DMS53 treated with DMSO at 0.1 percent for 48 hours (cell line): ENCODE measurements around the gene HBE1.
"Not testable (repeated sequence)": the region's sequence is repeated elsewhere in the genome, so short reads cannot be mapped to it uniquely, and the experiment has no call there.

Experiments
- DNase-seq: peaks from one replicate; lab custom pipeline; 2025; ENCODE audit not compliant: unreplicated experiment; lab: John Stamatoyannopoulos, UW

HBE1 gene

DNA sequence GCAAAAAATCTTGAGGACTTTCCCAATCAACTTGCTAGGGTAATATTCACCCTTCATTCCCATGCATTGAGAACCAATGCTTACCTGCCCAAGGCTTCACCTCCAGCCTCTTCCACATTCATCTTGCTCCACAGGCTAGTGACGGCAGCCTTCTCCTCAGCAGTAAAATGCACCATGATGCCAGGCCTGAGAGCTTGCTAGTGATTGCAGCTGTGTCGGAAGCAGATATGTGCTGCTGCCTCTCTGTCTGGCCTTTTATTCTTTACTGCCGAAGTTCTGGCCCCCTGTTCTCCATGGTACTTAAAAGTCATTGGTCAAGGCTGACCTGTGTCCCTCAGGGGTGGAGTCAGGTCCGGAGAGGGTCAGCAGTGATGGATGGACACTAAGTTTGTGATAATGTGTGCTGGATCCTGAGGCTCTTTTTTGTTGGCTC, at the start of gene HBE1:
Gene HBE1, minus strand, starts transcription at position 231 of the 433 bp plus-strand sequence. Its CDS starts 55 bp downstream, at position 176.
- no peak for DNase-seq

DNA sequence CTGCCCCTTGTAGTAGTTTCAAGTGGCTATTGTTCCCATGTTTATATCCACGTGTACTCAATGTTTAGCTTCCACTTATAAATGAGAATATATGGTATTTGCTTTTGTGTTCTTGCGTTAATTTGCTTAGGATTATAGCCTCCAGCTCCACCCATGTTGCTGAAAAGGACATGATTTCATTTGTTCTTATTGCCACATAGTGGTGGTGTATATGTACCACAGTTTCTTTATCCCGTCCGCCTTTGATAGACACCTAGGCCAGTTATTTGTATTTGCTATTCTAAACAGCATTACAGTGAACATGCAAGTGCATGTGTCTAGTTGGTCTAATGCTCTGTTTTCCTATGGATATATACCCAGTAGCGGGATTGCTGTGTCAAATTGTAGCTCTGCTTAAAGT, 47.5 kb upstream of the HBE1 start:
- DNase-seq = no peak

DNA sequence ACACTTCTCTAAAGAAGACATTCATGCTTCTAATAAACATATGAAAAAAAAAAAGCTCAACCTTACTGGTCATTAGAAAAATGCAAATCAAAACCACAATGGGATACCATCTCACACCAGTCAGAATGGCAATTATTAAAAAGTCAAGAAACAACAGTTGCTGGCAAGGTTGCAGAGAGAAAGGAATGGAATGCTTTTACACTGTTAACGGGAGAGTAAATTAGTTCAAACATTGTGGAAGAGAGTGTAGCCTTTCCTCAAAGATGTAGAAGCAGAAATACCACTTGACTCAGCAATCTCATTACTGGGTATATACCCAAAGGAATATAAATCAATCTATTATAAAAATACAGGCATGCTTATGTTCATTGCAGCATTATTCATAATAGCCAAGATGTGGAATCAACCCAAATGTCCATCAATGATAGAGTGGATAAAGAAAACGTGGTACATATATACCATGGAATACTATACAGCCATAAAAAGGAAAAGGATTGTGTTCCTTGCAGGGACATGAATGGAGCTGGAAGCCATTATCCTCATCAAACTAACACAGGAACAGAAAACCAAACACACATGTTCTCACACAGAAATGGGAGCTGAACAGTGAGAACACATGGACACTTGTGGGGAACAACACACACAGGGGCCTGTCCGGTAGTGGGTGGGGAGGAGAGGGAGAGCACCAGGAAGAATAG, 43.7 kb upstream of the HBE1 start:
- not testable (repeated sequence) for DNase-seq

DNA sequence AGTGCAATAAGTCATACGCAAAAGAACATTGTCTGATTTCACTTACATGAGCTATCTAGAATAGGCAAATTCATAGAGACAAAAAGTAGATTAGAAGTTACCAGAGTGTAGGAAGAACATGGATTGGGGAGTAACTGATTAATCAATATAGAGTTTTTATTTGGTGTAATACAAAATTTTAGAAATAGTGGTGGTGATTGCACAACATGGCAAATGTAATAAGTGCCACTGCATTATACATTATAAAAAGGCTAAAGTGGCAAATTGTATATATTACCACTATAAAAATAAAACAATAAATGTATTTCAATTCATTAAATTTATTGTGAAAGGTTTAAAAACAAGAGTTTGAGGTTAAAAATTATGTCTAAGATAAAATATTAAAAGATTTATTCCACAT, 40.7 kb upstream of the HBE1 start:
- DNase-seq = no peak

DNA sequence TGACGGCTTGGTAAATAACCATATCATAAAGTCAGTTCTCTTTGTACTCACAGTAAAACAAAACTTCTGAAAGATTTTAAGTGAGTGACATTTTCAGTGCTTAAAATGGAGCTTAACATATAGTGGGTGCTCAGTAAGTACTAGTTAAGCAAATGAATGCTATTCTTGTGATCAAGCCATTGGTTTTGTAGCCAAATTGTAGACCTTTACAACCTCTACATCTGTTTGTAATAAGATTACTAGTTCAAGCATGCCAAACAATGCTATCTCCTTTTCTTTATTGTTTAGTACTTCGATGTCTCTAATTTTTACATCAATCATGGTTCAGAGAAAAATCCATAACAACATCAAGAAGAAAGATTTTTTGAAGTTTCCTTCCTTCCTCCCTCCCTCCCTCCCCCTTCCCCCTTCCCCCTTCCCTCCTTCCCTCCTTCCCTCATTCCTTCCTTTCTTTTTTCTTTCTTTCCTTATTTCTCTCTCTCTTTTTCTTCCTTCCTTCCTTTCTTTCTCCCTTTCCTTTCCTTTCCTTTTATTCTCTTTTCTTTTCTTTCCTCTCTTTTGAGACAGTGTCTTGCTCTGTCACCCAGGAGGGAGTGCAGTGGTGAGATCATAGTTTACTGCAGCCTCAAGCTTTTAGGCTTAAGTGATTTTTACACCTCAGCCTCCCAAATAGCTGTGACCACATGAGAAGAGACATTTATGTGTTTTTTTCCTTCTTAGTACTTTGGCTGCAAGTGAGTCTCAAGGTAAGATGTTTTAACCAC, 37.7 kb upstream of the HBE1 start:
- no peak for DNase-seq

DNA sequence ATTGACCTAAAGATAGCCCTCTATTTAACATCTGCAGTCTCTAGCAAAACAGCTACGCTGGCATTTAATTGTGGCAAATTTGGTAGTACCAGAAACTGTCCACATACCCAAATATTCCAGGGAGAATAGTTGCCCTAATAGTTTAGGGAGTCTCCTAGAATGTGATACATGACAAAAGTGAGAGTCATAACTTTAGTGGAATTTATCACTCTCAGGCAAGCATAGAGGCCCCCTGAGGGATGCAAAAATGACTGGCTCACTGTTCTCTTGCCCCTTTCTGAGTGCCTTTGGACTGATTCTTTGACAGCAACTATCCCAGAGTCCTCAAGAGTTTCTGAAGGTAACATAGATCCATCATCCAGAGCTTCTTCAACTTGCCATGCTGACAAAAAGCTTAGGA, 34.3 kb upstream of the HBE1 start:
- no peak for DNase-seq

DNA sequence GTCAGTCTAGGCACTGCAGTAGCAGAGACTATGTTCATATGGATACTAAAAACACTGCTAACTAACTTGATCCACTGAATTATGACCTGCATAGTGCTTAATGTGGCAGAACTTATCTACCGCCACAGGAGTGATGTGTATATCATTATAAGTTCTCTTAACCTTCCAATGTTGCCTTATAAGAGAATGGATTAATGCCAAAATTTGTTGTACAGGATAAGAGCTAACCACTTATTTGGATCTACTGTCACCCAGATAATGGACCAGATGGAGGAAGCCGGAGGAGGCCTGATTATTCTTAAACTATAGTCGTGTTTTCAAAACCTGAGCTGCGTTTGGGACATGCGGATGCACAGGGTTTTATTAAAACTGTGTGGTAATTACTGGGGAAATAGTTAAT, 33.9 kb upstream of the HBE1 start:
- DNase-seq = no peak

DNA sequence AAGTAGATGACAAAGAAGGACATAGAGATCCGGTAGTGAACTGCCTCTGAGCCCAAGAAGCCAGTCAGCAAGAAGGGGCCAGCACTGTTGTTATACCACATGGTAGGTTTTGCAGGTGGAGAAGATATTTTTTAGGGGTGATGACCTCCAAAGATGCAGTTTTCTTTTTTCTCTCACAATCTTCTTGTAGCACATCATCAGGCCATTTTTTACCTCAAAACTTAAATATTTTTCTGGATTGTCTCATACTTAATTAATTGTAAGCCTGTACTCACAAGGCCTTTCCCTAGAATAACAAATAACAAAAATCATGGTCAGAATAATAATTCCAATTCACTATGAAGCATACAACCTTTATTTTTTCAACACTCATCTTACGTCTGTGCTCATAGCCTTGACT, 32.1 kb upstream of the HBE1 start, which contains the start of gene OR51B4:
Gene OR51B4, minus strand, starts transcription at position 101 of the 400 bp plus-strand sequence. Its CDS starts 0 bp downstream, at position 101.
- no peak for DNase-seq

DNA sequence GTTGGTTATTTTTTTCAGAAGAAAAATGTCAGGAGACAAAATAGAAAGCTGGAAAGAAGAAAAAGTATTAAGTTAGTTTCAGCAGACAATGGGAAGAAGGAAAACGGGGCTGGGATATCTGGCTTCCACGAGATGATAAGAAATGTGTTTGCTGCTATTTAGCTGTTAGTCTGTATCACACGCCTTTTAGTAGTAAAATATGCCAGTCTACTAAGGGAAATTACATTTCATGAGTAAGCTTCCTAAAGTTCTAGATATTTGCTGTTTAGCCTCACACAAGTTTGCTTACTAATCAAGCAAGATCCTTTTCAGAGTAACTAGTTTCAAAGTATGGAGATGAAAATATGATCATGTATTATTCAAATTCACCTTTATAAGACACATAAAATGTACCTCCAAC, 30.5 kb upstream of the HBE1 start:
- DNase-seq = no peak

DNA sequence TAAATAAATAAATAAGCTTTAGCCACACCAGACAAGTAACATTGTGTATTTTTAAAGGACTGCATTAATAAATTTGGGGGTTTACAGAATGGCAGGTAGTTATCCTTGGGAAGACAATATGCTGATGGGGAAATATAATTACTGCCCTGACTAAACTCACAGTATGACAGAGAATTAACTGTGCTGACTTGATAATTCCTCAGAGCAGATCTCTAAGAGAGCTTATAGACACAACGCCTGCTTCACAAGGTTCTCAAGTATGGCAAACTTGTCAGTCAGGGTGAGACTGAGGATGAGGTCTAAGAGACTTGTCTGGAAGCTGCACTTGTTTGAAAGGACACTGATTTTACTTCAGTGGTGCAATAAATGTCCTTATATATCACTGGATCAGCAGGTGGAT, 28.7 kb upstream of the HBE1 start:
- DNase-seq = no peak

DNA sequence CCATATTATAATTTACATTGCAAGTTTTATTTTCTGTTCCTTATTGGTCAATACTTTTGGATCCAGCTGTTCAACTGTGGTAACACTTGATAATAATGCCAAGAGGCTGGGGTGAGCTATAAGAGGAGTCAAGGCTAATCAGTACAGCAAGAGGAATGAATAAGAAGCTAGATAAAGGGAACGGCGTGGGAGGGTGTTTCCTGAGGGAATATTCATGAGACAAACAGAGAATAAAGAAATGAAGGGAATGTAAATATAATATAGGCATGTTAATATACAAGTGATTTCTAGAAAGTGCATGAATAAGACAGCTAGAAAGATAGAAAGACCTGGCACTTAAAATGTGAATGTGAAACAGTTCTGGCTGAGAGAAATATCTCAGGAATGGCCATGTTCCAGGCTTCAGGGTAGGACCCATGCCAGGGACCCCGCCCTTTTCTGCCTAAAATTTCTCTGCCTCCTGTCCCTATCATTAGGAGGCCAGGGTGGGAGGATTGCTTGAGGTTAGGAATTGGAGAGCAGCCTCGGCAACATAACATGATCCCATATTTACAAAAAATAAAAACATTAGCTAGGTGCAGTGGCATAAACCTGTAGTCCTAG, 28.1 kb upstream of the HBE1 start:
- no peak for DNase-seq

DNA sequence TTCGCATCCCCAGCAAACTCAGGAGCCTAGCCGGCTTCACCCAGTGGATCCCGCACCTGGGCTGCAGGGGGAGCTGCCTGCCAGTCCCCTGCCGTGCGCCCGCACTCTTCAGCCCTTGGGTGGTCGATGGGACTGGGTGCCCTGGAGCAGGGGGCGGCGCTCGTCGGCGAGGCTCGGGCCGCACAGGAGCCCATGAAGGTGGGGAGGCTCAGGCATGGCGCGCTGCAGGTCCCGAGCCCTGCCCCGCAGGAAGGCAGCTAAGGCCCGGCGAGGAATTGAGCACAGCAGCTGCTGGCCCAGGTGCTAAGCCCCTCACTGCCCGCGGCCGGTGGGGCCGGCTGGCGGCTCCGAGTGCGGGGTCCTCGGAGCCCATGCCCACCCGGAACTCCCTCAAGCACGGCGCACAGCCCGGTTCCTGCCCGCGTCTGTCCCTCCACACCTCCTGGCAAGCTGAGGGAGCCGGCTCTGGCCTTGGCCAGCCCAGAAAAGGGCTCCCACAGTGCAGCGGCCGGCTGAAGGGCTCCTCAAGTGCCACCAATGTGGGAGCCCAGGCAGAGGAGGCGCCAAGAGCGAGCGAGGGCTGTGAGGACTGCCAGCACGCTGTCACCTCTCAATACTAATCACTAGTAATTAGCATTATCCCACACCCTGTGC, 24.7 kb upstream of the HBE1 start:
- DNase-seq = not testable (repeated sequence)

DNA sequence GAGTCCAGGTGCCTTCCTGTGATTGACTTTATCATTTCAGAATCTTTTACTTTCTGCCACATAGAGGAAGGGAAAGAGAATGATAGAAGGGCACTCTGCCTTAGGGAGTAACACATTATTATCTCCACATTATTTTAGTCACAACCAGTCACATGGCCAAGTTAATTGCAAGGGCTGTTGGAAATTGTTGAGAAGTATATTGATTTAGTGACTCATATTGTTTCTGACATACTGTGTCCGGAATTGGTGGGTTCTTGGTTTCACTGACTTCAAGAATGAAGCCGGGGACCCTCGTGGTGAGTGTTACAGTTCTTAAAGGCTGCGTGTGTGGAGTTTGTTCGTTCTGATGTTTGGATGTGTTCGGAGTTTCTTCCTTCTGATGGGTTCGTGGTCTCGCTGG, 23.3 kb upstream of the HBE1 start:
- DNase-seq = no peak

DNA sequence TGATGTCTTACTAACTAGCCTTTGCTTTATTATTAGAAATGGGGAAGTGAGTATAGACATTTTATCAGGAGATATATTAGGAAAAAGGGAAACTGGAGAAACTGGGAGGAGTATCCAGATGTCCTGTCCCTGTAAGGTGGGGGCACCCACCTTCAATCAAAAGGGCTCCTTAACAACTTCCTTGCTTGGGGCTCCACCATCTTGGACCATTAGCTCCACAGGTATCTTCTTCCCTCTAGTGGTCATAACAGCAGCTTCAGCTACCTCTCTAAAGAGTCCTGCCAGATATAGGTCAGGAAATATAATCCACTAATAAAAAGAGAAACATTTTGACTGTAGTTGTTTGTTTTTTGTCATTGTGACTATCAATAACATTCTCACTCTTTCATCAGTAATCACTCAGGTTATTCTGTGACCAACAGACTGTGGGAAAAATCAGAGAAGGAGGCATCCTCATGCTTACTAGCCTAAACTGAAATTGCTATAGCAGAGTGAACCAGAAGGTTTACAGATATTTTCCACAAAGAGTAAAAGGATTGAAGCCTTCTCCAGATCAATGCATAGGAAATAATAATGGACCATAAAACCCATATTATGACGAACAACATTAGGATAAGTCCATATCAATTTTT, 21.6 kb upstream of the HBE1 start:
- peak; percentile 40 for DNase-seq

DNA sequence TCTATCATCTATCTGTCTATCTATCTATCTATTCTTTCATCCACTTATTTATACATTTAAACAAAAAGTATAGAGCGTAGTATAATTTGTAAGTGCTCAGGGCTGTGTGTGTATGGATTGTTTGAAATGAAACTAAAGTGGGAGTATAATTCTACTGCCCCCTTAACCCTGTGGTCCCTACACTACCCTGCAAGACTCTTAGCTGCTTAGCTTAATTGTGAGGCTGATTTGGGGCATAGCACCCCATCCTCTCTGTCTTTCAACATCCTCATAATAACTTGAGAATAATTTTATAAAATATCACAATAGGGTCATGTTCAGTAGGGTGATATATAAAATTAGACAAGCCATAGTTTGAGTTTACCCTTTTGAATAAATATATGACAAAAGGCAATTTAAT, 20.4 kb upstream of the HBE1 start:
- DNase-seq = no peak

DNA sequence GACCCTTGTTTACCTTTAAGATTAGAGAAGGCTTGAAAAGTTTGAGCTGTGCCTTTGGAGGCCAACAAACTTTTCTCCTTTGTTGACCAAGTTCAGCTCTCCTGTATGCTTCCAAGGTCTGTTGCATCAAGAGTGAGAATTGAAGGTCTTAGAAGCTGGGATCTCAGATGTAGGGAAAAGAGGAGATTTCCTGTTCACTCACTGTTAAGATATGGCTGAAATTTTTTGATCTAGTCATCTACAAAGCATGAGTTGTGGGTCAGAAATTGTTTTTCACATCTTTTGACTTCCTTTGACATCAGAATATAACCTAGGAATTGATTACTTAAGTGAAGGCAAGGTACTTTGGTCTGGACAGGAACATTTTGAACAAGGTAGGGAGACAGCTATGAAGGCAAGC, 20.0 kb upstream of the HBE1 start:
- no peak for DNase-seq

DNA sequence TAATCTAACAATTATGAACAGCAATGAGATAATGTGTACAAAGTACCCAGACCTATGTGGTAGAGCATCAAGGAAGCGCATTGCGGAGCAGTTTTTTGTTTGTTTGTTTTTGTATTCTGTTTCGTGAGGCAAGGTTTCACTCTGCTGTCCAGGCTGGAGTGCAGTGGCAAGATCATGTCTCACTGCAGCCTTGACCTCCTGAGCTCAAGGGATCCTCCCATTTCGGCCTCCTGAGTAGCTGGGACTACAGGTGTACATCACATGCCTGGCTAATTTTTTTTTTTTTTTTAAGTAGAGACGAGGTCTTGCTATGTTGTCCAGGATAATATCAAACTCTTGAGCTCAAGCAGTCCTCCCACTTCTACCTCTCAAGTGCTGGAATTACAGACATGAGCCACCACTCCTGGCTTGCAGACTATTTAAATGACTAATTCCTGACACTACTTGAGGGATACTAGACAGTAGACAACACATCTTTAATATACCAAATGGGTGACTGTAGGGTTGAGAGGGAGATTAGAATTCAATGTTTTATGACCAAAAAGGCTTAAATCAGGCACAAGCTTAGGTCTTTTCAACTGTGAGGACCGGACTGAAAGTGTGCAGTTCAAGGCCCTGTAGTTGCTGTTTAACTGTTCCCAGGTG, 19.3 kb upstream of the HBE1 start:
- no peak for DNase-seq

DNA sequence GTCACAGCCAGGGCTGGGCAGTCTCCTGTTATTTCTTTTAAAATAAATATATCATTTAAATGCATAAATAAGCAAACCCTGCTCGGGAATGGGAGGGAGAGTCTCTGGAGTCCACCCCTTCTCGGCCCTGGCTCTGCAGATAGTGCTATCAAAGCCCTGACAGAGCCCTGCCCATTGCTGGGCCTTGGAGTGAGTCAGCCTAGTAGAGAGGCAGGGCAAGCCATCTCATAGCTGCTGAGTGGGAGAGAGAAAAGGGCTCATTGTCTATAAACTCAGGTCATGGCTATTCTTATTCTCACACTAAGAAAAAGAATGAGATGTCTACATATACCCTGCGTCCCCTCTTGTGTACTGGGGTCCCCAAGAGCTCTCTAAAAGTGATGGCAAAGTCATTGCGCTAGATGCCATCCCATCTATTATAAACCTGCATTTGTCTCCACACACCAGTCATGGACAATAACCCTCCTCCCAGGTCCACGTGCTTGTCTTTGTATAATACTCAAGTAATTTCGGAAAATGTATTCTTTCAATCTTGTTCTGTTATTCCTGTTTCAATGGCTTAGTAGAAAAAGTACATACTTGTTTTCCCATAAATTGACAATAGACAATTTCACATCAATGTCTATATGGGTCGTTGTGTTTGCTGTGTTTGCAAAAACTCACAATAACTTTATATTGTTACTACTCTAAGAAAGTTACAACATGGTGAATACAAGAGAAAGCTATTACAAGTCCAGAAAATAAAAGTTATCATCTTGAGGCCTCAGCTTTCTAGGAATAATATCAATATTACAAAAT, 18.6 kb upstream of the HBE1 start:
- no peak for DNase-seq

DNA sequence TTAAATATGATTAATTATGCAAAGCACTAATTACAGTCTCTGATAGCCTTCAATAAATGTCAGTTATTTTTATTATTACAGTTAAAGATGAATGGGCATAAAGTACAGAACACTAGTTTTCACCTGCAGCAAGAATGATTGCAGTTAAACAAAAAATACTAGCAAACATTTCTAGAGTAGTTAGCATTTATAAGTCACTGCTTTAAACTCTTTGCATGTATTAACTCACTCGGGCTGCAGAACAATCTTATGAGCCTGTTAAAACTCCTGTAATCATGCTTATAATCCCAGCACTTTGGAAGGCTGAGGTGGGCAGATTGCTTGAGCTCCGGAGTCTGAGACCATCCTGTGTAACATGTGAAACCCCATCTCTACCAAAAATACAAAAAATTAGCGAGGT, 17.2 kb upstream of the HBE1 start:
- no peak for DNase-seq

DNA sequence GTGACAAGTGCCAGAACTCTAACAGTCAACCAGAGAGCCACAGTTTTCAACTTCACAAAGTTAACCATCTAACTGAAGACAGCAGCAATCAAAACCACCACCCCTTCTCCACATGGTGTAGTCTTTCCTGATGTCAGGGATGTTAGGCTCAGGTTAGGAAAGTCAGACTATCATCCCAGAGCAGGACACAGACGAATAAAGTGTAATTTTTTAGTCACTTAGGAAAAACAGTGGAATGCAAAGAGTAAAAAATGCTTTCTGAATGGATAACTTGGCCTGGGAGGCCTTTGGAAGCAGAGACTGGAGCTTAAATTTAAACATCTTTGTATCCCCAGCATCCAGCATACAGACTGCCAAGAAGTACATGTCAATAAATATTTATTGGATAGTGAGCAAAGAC, 16.6 kb upstream of the HBE1 start:
- no peak for DNase-seq
